ENCODE measurements around the gene USP40. TPM values are rescaled to one million over a fixed set of nuclear protein-coding genes. Genes with fewer than 3 reads are reported as not detected.

Gene USP40
- total and polyA plus RNA-seq, 9 of the 15 experiments (the other 6 are each of a cell fraction or from before 2014, with no cell fraction given): 5.5 to 15.0 (median 9.3) TPM

- FAIRE-seq: no peak
- 80% methylated on average over 2 of the region's 2 CpGs for WGBS (ENCODE audit: insufficient coverage, low coverage, missing lambda C conversion rate)
- TF ChIP-seq, protein P1, sequence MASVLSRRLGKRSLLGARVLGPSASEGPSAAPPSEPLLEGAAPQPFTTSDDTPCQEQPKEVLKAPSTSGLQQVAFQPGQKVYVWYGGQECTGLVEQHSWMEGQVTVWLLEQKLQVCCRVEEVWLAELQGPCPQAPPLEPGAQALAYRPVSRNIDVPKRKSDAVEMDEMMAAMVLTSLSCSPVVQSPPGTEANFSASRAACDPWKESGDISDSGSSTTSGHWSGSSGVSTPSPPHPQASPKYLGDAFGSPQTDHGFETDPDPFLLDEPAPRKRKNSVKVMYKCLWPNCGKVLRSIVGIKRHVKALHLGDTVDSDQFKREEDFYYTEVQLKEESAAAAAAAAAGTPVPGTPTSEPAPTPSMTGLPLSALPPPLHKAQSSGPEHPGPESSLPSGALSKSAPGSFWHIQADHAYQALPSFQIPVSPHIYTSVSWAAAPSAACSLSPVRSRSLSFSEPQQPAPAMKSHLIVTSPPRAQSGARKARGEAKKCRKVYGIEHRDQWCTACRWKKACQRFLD (CRISPR knock-in tag; IDR thresholded peaks at IDR 0.05): no peak
- TF ChIP-seq, protein P2, sequence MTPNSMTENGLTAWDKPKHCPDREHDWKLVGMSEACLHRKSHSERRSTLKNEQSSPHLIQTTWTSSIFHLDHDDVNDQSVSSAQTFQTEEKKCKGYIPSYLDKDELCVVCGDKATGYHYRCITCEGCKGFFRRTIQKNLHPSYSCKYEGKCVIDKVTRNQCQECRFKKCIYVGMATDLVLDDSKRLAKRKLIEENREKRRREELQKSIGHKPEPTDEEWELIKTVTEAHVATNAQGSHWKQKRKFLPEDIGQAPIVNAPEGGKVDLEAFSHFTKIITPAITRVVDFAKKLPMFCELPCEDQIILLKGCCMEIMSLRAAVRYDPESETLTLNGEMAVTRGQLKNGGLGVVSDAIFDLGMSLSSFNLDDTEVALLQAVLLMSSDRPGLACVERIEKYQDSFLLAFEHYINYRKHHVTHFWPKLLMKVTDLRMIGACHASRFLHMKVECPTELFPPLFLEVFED (CRISPR knock-in tag; conservative IDR thresholded peaks at IDR 0.05): no peak
- TF ChIP-seq RREB1 (CRISPR knock-in tag; IDR thresholded peaks at IDR 0.05) (no peak), NR3C1 (CRISPR knock-in tag; IDR thresholded peaks at IDR 0.05) (no peak), ZFP1 (CRISPR knock-in tag; IDR thresholded peaks at IDR 0.05) (no peak), ARID2 (IDR thresholded peaks at IDR 0.05) (no peak), MCM5 (IDR thresholded peaks at IDR 0.05; ENCODE audit: low read depth) (no peak), POLR2AphosphoS5 (IDR thresholded peaks at IDR 0.05; ENCODE audit: control insufficient read depth, insufficient read depth, low read depth, low read length) (no peak), PATZ1 (CRISPR knock-in tag; IDR thresholded peaks at IDR 0.05; ENCODE audit: borderline replicate concordance) (no peak), HNRNPK (IDR thresholded peaks at IDR 0.05; ENCODE audit: low read depth, low read length, poor library complexity, severe bottlenecking) (no peak)
- TF ChIP-seq, protein P3, sequence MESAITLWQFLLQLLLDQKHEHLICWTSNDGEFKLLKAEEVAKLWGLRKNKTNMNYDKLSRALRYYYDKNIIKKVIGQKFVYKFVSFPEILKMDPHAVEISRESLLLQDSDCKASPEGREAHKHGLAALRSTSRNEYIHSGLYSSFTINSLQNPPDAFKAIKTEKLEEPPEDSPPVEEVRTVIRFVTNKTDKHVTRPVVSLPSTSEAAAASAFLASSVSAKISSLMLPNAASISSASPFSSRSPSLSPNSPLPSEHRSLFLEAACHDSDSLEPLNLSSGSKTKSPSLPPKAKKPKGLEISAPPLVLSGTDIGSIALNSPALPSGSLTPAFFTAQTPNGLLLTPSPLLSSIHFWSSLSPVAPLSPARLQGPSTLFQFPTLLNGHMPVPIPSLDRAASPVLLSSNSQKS (CRISPR knock-in tag; IDR thresholded peaks at IDR 0.05): no peak
Observed at GRCh38 chr2:233498126-233498525, 68.5 kb downstream of the USP40 start.

More at GRCh38 chr2:233498126-233498525, 68.5 kb downstream of the USP40 start:
- DNase-seq (ENCODE audit: extremely low read depth in 1 of 4, low spot score in 3 of 4): no peak
- Histone ChIP-seq H3K27ac (ENCODE audit: extremely low read depth, low read depth, low read length) (no peak overlapping the region), H2AFZ (ENCODE audit: low read depth, low read length) (no peak overlapping the region), H3K79me2 (ENCODE audit: control insufficient read depth, insufficient read depth, low read length) (no peaks in the 10 kb centered on the region), H3K36me3 (ENCODE audit: control insufficient read depth, insufficient read depth, low read length) (no peaks in the 10 kb centered on the region), H3K9ac (ENCODE audit: insufficient read depth in 1 of 2, low read depth in 2 of 2, low read length in 2 of 2) (no peak overlapping the region), H3K9me3 (replicated peaks; ENCODE audit: control insufficient read depth, insufficient read depth, low read depth, low read length) (no peaks in the 10 kb centered on the region), H3K4me1 (replicated peaks in 1 of 2; ENCODE audit: control insufficient read depth in 2 of 2, insufficient read depth in 2 of 2, low read length in 2 of 2) (no peaks in the 10 kb centered on the region), H4K20me1 (replicated peaks; ENCODE audit: control insufficient read depth, insufficient read depth, low read length) (no peaks in the 10 kb centered on the region), H3K4me3 (no peak overlapping the region), H3K9me1 (ENCODE audit: control insufficient read depth, insufficient read depth, low read length) (no peaks in the 10 kb centered on the region), H3K27me3 (ENCODE audit: control insufficient read depth in 2 of 2, insufficient read depth in 2 of 2, low read length in 2 of 2) (no peaks in the 10 kb centered on the region), H3K4me2 (ENCODE audit: insufficient read depth, low read length) (no peak overlapping the region)
- ChIA-PET POLR2A (interaction anchor here (0.5 kb wide), 1 partner anchor 359 kb away, joined by 3 read pairs; no protein-coding TSS in a partner anchor), CTCF (ENCODE audit: low intra/inter-chr PET ratio) (no interaction called here)
- BruUV-seq (replicated peaks): no TSS peak
- intact Hi-C loops (cut with micrococcal nuclease): no loop called here
- in situ Hi-C loops (cut with MboI): no loop called here
- no peak for ATAC-seq
